SK-N-SH (cell line): ENCODE data around the gene CACNA2D3. TPM values are rescaled to one million over a fixed set of nuclear protein-coding genes. Genes with fewer than 3 reads are reported as not detected.

Experiments
- CTCF ChIA-PET: fragments of 300-600, 350-600 bp; formaldehyde crosslinking; extraction: SDS; loops from one replicate; lab custom pipeline; 2021; lab: Yijun Ruan, JAX
- POLR2A ChIA-PET: fragments of 350-600 bp; sonication (Branson Sonifier 250); formaldehyde crosslinking; extraction: SDS; loops from one replicate; lab custom pipeline; 2020; ENCODE audit warnings: antibody characterized with exemption, inconsistent platforms; lab: Yijun Ruan, JAX
- DNase-seq: peaks from one replicate; pipeline ENCODE4 v3.0.0; 2012
- H2AFZ ChIP-seq: fragments of 200-600 bp; sonication (generic); 2 replicates; pipeline ENCODE4 v1.8.1; 2016; ENCODE audit warnings: antibody characterized with exemption, mild to moderate bottlenecking, low read depth
- H3F3A ChIP-seq: fragments of 200-600 bp; sonication (generic); replicated peaks from 2 replicates; pipeline ENCODE3; 2016; ENCODE audit warnings: antibody characterized with exemption, mild to moderate bottlenecking; ENCODE audit not compliant: insufficient read depth
- H3K27ac ChIP-seq, 2 experiments: fragments of 200-500 bp in 1 of 2; fragments of 200-600 bp in 1 of 2; sonication (Bioruptor generic) in 1 of 2; sonication (generic), shearing (Covaris generic) in 1 of 2; 2 replicates each; pipeline versions ENCODE4 v1.5.1 to v1.6.1; 2014 to 2016; ENCODE audit warnings: low read depth in 2 of 2, inconsistent platforms in 1 of 2, low read length in 1 of 2, mild to moderate bottlenecking in 1 of 2, mixed read lengths in 1 of 2
- H3K27me3 ChIP-seq: fragments of 200-600 bp; sonication (generic), shearing (Covaris generic); 2 replicates; pipeline ENCODE4 v1.6.1; 2016; ENCODE audit warnings: mixed run types; ENCODE audit not compliant: insufficient read depth
- H3K36me3 ChIP-seq, 2 experiments: fragments of 200-500 bp in 1 of 2; fragments of 200-600 bp in 1 of 2; sonication (Bioruptor generic) in 1 of 2; sonication (generic) in 1 of 2; replicated peaks in 1 of 2; 2 replicates each; pipeline versions ENCODE3 to v1.5.1; 2014 to 2016; ENCODE audit warnings: low read length in 1 of 2, mild to moderate bottlenecking in 1 of 2; ENCODE audit not compliant: insufficient read depth in 2 of 2, control insufficient read depth in 1 of 2
- H3K4me1 ChIP-seq, 2 experiments: fragments of 200-500 bp in 1 of 2; fragments of 200-600 bp in 1 of 2; sonication (Bioruptor generic) in 1 of 2; sonication (generic), shearing (Covaris generic) in 1 of 2; 2 replicates each; pipeline versions ENCODE4 v1.5.1 to v1.6.1; 2014 to 2016; ENCODE audit warnings: low read depth in 1 of 2, low read length in 1 of 2, mixed run types in 1 of 2; ENCODE audit not compliant: insufficient read depth in 2 of 2, control insufficient read depth in 1 of 2
- H3K4me2 ChIP-seq: fragments of 200-600 bp; sonication (generic), shearing (Covaris generic); 2 replicates; pipeline ENCODE4 v1.6.1; 2017; ENCODE audit warnings: mixed run types
- H3K4me3 ChIP-seq, 2 experiments: fragments of 200-500 bp in 1 of 2; fragments of 200-600 bp in 1 of 2; sonication (Bioruptor generic) in 1 of 2; sonication (generic), shearing (Covaris generic) in 1 of 2; 2 replicates each; pipeline versions ENCODE4 v1.5.1 to v1.8.1; 2014 to 2016; ENCODE audit warnings: low read depth in 2 of 2, inconsistent platforms in 1 of 2, low read length in 1 of 2, mild to moderate bottlenecking in 1 of 2, mixed read lengths in 1 of 2, moderate library complexity in 1 of 2
- H3K79me2 ChIP-seq: fragments of 200-600 bp; sonication (generic); 2 replicates; pipeline ENCODE4 v1.8.1; 2017; ENCODE audit warnings: mild to moderate bottlenecking; ENCODE audit not compliant: insufficient read depth
- H3K9ac ChIP-seq: fragments of 200-600 bp; sonication (generic); 2 replicates; pipeline ENCODE4 v1.6.1; 2017; ENCODE audit warnings: mixed run types
- H3K9me2 ChIP-seq: fragments of 200-600 bp; sonication (generic); 2 replicates; pipeline ENCODE4 v1.6.1; 2017; ENCODE audit warnings: mixed run types
- H3K9me3 ChIP-seq: fragments of 200-600 bp; sonication (generic); 2 replicates; pipeline ENCODE4 v1.6.1; 2017; ENCODE audit warnings: mixed run types, mild to moderate bottlenecking, moderate library complexity
- H4K20me1 ChIP-seq: fragments of 200-600 bp; sonication (generic); 2 replicates; pipeline ENCODE4 v1.6.1; 2017; ENCODE audit warnings: mild to moderate bottlenecking, mixed run types; ENCODE audit not compliant: insufficient read depth
- CHD2 ChIP-seq: fragments of 150-350 bp; IDR thresholded peaks from 2 replicates; pipeline ENCODE4 v1.6.1; 2018; ENCODE audit warnings: low read length; ENCODE audit not compliant: partially characterized antibody
- EZH2phosphoT487 ChIP-seq: fragments of 200-600 bp; sonication (generic); IDR thresholded peaks from 2 replicates; pipeline ENCODE4 v1.6.1; 2017; ENCODE audit warnings: low read depth, mixed run types, mild to moderate bottlenecking, antibody characterized with exemption, moderate library complexity, borderline replicate concordance
- FOSL2 ChIP-seq: IDR thresholded peaks from 2 replicates; pipeline ENCODE4 v1.4.0; 2012; ENCODE audit warnings: low read depth, mild to moderate bottlenecking, moderate library complexity, borderline replicate concordance
- FOXJ3 ChIP-seq: sonication (generic); formaldehyde crosslinking; IDR thresholded peaks from 2 replicates; pipeline ENCODE4 v1.5.1; 2020; ENCODE audit warnings: mild to moderate bottlenecking, missing genetic modification reagents
- GATA2 ChIP-seq: sonication (generic); formaldehyde crosslinking; IDR thresholded peaks from 2 replicates; pipeline ENCODE4 v1.5.0; 2020; ENCODE audit warnings: mild to moderate bottlenecking, missing genetic modification reagents
- IRF3 ChIP-seq: fragments of 150-350 bp; IDR thresholded peaks from 2 replicates; pipeline ENCODE4 v1.6.1; 2016; ENCODE audit warnings: mild to moderate bottlenecking, low read depth, low read length
- JUND ChIP-seq: IDR thresholded peaks from 2 replicates; pipeline ENCODE4 v1.4.0; 2012
- MXI1 ChIP-seq: IDR thresholded peaks from 2 replicates; pipeline ENCODE4 v1.6.1; 2012; ENCODE audit warnings: mild to moderate bottlenecking, low read depth, low read length, improper control_type of control experiment
- NFIC ChIP-seq: IDR thresholded peaks from 2 replicates; pipeline ENCODE4 v1.4.0; 2012; ENCODE audit warnings: borderline replicate concordance
- PBX3 ChIP-seq: IDR thresholded peaks from 2 replicates; pipeline ENCODE4; 2012
- RAD21 ChIP-seq: IDR thresholded peaks from 2 replicates; pipeline ENCODE4 v1.6.1; 2012; ENCODE audit warnings: mild to moderate bottlenecking, low read length
- RFX5 ChIP-seq: IDR thresholded peaks from 2 replicates; pipeline ENCODE4 v1.6.1; 2012; ENCODE audit warnings: mild to moderate bottlenecking, improper control_type of control experiment, low read length
- SIN3A ChIP-seq: IDR thresholded peaks from 2 replicates; pipeline ENCODE4 v1.6.1; 2012; ENCODE audit warnings: low read depth, mild to moderate bottlenecking, low read length, moderate library complexity, borderline replicate concordance
- TAF1 ChIP-seq: IDR thresholded peaks from 2 replicates; pipeline ENCODE4 v1.6.1; 2012; ENCODE audit warnings: low read depth, mild to moderate bottlenecking, low read length, moderate library complexity, borderline replicate concordance
- TCF12 ChIP-seq: IDR thresholded peaks from 2 replicates; pipeline ENCODE4 v1.4.0; 2012
- YY1 ChIP-seq: IDR thresholded peaks from 2 replicates; pipeline ENCODE4 v1.4.0; 2012; ENCODE audit warnings: low read depth, mild to moderate bottlenecking
- ZBTB33 ChIP-seq: IDR thresholded peaks from 2 replicates; pipeline ENCODE4 v1.4.0; 2012; ENCODE audit warnings: low read depth, borderline replicate concordance
- WGBS: methylation state at CpG from one replicate; pipeline ENCODE4 v1.1.6; 2017; ENCODE audit warnings: low lambda C conversion rate; 5-methylcytosine and 5-hydroxymethylcytosine counted together
- polyA plus RNA-seq, 3 experiments: library from polyadenylated mRNA; depleted of rRNA; stranded (reverse); fragments of >200 nt; gene quantifications; 2 replicates each; pipeline ENCODE4 v1.2.3, GENCODE V29; 2012
- TF ChIP-seq, protein P1 (sequence below): fragments of 200-600 bp; sonication (generic); IDR thresholded peaks from 2 replicates; pipeline ENCODE4 v1.6.1; 2017; ENCODE audit warnings: antibody characterized with exemption, mild to moderate bottlenecking, moderate library complexity
- TF ChIP-seq, protein P2 (sequence below): IDR thresholded peaks from 2 replicates; pipeline ENCODE4 v1.4.0; 2012; ENCODE audit warnings: low read depth
- TF ChIP-seq, protein P3 (sequence below): fragments of 150-350 bp; IDR thresholded peaks from 2 replicates; pipeline ENCODE4 v1.6.1; 2017; ENCODE audit warnings: antibody characterized with exemption, low read length, low read depth, borderline replicate concordance

Gene CACNA2D3
- polyA plus RNA-seq, 1 of the 3 experiments (the other 2 are of a cell fraction), result 0.15 TPM

DNA sequence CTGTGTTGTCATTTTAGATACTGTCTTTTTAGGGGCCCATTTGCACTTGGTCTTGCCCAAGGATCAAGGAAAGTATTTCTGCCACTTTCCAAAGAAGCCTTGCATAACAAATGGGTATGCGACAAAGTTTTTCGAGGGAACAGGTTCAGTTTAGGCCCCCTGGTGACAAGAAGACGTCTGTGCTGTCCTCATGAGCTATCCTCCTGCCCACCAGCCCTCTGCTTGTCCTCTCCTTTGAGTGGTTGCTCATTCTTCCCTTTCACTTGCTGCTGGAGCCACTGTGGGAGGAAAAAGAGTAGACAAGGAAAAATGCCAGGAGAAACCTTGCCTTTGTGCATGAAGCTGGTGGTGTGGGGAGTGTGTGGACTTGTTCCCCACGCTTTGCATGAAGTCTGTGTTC is 171.9 kb downstream of the CACNA2D3 start:
- 21% methylated on average over 4 of the region's 4 CpGs for WGBS
- TF ChIP-seq PBX3, result no peak
- TF ChIP-seq, protein P1, sequence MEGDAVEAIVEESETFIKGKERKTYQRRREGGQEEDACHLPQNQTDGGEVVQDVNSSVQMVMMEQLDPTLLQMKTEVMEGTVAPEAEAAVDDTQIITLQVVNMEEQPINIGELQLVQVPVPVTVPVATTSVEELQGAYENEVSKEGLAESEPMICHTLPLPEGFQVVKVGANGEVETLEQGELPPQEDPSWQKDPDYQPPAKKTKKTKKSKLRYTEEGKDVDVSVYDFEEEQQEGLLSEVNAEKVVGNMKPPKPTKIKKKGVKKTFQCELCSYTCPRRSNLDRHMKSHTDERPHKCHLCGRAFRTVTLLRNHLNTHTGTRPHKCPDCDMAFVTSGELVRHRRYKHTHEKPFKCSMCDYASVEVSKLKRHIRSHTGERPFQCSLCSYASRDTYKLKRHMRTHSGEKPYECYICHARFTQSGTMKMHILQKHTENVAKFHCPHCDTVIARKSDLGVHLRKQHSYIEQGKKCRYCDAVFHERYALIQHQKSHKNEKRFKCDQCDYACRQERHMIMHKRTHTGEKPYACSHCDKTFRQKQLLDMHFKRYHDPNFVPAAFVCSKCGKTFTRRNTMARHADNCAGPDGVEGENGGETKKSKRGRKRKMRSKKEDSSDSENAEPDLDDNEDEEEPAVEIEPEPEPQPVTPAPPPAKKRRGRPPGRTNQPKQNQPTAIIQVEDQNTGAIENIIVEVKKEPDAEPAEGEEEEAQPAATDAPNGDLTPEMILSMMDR, result no peak
- no peak for TF ChIP-seq RAD21
- TF ChIP-seq RFX5, result no peak
- TF ChIP-seq MXI1, result no peak
- TF ChIP-seq YY1, result no peak
- TF ChIP-seq NFIC, result no peak
- no peak for TF ChIP-seq FOXJ3 (CRISPR knock-in tag)
- no peak for TF ChIP-seq GATA2 (CRISPR knock-in tag)
- TF ChIP-seq, protein P2, sequence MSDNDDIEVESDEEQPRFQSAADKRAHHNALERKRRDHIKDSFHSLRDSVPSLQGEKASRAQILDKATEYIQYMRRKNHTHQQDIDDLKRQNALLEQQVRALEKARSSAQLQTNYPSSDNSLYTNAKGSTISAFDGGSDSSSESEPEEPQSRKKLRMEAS, result no peak

GRCh38 chr3:54296531-54296930 is 174.2 kb downstream of the CACNA2D3 start:
- no peaks in the 10 kb centered on the region for H4K20me1 ChIP-seq
- H3K36me3 ChIP-seq, result no peaks in the 10 kb centered on the region
- CTCF ChIA-PET, result no interaction called here
- no peaks in the 10 kb centered on the region for H3K27me3 ChIP-seq
- H3K79me2 ChIP-seq, result no peaks in the 10 kb centered on the region
- no peak overlapping the region for H3K27ac ChIP-seq
- H2AFZ ChIP-seq, result no peak overlapping the region
- no peak for TF ChIP-seq JUND
- no peak for TF ChIP-seq TAF1
- TF ChIP-seq TCF12, result no peak
- TF ChIP-seq FOSL2, result no peak
- TF ChIP-seq IRF3, result no peak
- no peak for TF ChIP-seq RAD21
- no peak for TF ChIP-seq EZH2phosphoT487
- no peak for TF ChIP-seq CHD2
- no peak for TF ChIP-seq GATA2 (CRISPR knock-in tag)
- TF ChIP-seq ZBTB33, result no peak
- TF ChIP-seq SIN3A, result no peak
- TF ChIP-seq, protein P2, result no peak
- TF ChIP-seq YY1, result no peak
- TF ChIP-seq, protein P3, sequence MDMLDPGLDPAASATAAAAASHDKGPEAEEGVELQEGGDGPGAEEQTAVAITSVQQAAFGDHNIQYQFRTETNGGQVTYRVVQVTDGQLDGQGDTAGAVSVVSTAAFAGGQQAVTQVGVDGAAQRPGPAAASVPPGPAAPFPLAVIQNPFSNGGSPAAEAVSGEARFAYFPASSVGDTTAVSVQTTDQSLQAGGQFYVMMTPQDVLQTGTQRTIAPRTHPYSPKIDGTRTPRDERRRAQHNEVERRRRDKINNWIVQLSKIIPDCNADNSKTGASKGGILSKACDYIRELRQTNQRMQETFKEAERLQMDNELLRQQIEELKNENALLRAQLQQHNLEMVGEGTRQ, result no peak
- POLR2A ChIA-PET, result no interaction called here
- H3K4me1 ChIP-seq, result no peaks in the 10 kb centered on the region
- 17% methylated on average over 8 of the region's 8 CpGs for WGBS
- H3F3A ChIP-seq, result no peaks in the 10 kb centered on the region
- no peak overlapping the region for H3K4me3 ChIP-seq
- H3K9ac ChIP-seq, result no peak overlapping the region
- H3K4me2 ChIP-seq, result no peak overlapping the region
- no peak for DNase-seq
- no peaks in the 10 kb centered on the region for H3K9me2 ChIP-seq
- H3K9me3 ChIP-seq, result no peaks in the 10 kb centered on the region

More for the DNA sequence above, 171.9 kb downstream of the CACNA2D3 start:
- ChIA-PET POLR2A (no interaction called here), CTCF (interaction anchor here (1.6 to 3.0 kb wide), 2 partner anchors 147 to 356 kb away, joined by 5 to 14 read pairs; no protein-coding TSS in a partner anchor)
- H3K4me2 ChIP-seq, result no peak overlapping the region
- H3F3A ChIP-seq, result no peaks in the 10 kb centered on the region
- H4K20me1 ChIP-seq, result no peaks in the 10 kb centered on the region
- no peaks in the 10 kb centered on the region for H3K36me3 ChIP-seq
- H3K4me1 ChIP-seq, result no peaks in the 10 kb centered on the region
- no peak for DNase-seq
- no peak overlapping the region for H3K4me3 ChIP-seq
- no peak overlapping the region for H3K9ac ChIP-seq
- no peak overlapping the region for H2AFZ ChIP-seq
- H3K27ac ChIP-seq, result no peak overlapping the region
- no peaks in the 10 kb centered on the region for H3K27me3 ChIP-seq
- no peaks in the 10 kb centered on the region for H3K79me2 ChIP-seq
- no peaks in the 10 kb centered on the region for H3K9me2 ChIP-seq
- no peaks in the 10 kb centered on the region for H3K9me3 ChIP-seq
